Measurements from ENCODE around the gene DOCK3.

- TF ChIP-seq POLR2A (IDR thresholded peaks at IDR 0.05; ENCODE audit: low read depth, low read length) (no peak), TAF1 (IDR thresholded peaks at IDR 0.05; ENCODE audit: low read depth, low read length) (no peak), POLR2AphosphoS5 (IDR thresholded peaks at IDR 0.05; ENCODE audit: low read depth, low read length) (no peak), SPI1 (IDR thresholded peaks at IDR 0.05; ENCODE audit: low read depth, low read length) (no peak), POU2F2 (IDR thresholded peaks at IDR 0.05; ENCODE audit: low read depth, low read length) (no peak)
Observed at GRCh38 chr3:51137715-51138114, 463.0 kb downstream of the DOCK3 start.

All from GM12891 (cell line).